Measurements from ENCODE around the gene NDRG3. TPM values are rescaled to one million over a fixed set of nuclear protein-coding genes. Genes with fewer than 3 reads are reported as not detected.
"Not testable (repeated sequence)": the region's sequence is repeated elsewhere in the genome, so short reads cannot be mapped to it uniquely, and the experiment has no call there.

The NDRG3 gene
- total RNA-seq, 1 donor from 2014 or later = 21.3 TPM

DNA sequence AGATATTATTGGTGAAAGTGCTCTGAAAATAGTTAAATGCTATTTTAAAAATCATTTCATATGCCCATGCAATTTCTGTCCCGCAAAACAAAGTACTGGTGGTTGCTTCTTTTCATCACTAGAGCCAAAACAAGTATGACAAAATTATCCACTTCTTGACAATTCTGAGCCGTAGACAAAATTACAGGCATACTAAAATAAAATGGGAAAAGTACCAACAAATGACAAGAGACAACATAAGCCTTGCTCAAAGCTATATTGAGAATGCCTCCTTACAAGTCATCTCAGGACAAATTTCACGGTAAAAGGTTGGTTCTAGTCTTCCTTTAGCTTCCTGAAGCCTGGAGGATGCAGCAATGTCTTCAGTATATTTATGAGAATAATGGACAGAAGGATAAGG lies 28.9 kb downstream of the NDRG3 start:
- peaks cover 5% of the 10 kb centered on the region for H3K36me3 Mint-ChIP-seq (ENCODE audit: low read depth)
- H3K27me3 Mint-ChIP-seq (ENCODE audit: insufficient read depth) = peaks cover 1% of the 10 kb centered on the region
- no peaks in the 10 kb centered on the region for H3K9me3 Mint-ChIP-seq
- no peak overlapping the region for H3K4me3 Mint-ChIP-seq
- H3K4me1 Mint-ChIP-seq (ENCODE audit: low read depth) = peaks cover 14% of the 10 kb centered on the region
- intact Hi-C loops (cut with micrococcal nuclease) = loop anchor here (2.0 kb wide), 1 partner anchor 38 kb away; no protein-coding TSS in a partner anchor
- H3K27ac Mint-ChIP-seq = no peak overlapping the region
- DNase-seq (ENCODE audit: low spot score) = no peak

DNA sequence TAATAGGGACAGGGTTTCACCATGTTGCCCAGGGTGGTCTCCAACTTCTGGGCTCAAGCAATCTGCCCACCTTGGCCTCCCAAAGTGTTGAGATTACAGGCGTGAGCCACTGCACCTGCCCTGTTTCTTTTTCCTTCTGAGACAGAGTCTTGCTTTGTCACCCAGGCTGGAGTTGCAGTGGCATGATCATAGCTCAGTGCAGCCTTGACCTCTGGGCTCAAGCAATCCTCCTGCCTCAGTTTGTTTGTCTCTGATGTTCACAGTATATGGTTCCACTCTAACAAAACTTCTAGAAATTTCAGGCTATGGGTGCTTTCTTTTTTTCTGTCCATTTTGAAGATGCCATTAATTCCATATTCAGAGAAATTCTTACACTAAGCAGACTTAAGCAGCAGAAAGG lies 33.1 kb downstream of the NDRG3 start:
- no peaks in the 10 kb centered on the region for H3K36me3 Mint-ChIP-seq (ENCODE audit: low read depth)
- no peak overlapping the region for H3K27ac Mint-ChIP-seq
- H3K4me1 Mint-ChIP-seq (ENCODE audit: low read depth) = no peaks in the 10 kb centered on the region
- DNase-seq (ENCODE audit: low spot score) = no peak
- no peak overlapping the region for H3K4me3 Mint-ChIP-seq
- no peaks in the 10 kb centered on the region for H3K9me3 Mint-ChIP-seq
- no peaks in the 10 kb centered on the region for H3K27me3 Mint-ChIP-seq (ENCODE audit: insufficient read depth)
- intact Hi-C loops (cut with micrococcal nuclease) = no loop called here

DNA sequence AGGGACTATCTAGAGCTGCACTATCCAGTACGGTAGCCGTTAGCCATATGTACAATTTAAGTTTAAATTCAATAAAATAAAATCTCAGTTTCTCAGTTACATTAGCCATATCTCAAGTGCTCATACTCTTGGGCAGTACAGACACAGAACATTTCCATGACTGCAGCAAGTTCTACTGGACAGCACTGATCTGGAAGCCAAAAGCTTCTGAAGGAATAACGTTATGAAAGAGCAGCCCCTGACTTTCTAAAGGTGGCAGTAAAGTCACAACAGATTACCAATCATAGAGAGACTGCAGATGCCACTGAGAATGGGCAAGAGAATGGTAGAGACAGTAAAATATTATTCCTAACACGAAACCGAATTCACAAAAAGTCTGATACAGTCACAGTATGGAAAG lies 36.8 kb downstream of the NDRG3 start:
- Mint-ChIP-seq H3K4me1 (ENCODE audit: low read depth) (no peaks in the 10 kb centered on the region), H3K4me3 (no peak overlapping the region), H3K27me3 (ENCODE audit: insufficient read depth) (no peaks in the 10 kb centered on the region), H3K9me3 (no peaks in the 10 kb centered on the region), H3K36me3 (ENCODE audit: low read depth) (no peaks in the 10 kb centered on the region), H3K27ac (no peak overlapping the region)
- DNase-seq (ENCODE audit: low spot score) = no peak
- intact Hi-C loops (cut with micrococcal nuclease) = no loop called here

DNA sequence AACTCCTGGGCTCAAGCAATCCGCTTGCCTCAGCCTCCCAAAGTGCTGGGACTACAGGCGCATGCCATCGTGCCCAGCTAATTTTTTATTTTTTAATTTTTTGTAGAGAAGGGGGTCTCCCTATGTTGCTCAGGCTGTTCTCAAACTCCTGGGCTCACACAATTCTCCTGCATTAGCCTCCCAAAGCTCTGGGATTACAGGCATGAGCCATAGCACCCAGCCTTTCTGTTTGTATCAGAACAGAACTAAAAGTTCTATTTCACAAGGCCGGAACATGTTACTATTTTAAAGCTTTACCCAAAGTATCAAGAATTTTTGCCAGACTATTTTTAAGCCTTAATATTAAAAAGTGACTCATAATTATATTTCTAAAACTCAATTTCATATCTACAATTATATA lies 42.4 kb downstream of the NDRG3 start:
- no peak for DNase-seq (ENCODE audit: low spot score)
- H3K27ac Mint-ChIP-seq = no peak overlapping the region
- intact Hi-C loops (cut with micrococcal nuclease) = no loop called here
- H3K4me1 Mint-ChIP-seq (ENCODE audit: low read depth) = no peaks in the 10 kb centered on the region
- H3K27me3 Mint-ChIP-seq (ENCODE audit: insufficient read depth) = no peaks in the 10 kb centered on the region
- H3K9me3 Mint-ChIP-seq = no peaks in the 10 kb centered on the region
- H3K36me3 Mint-ChIP-seq (ENCODE audit: low read depth) = no peaks in the 10 kb centered on the region
- H3K4me3 Mint-ChIP-seq = no peak overlapping the region

DNA sequence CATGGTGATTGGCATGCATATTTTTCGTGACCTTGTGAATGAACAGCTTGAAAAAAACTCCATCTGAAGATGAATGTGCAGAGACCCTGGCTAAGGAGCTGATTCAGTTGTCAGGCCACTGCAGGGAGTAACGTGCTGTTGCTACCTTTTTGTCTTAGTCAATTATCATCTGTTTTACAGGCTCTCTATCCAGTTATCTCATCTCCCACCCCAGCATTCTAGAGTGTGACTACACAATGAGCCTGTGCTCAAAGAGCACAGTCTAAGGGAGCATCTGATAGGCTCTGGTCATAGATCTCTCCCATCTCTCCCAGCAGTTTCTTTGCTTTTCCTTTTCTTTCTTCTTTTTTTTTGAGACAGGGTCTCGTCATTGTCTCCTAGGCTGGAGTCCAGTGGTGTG lies 45.5 kb downstream of the NDRG3 start:
- Mint-ChIP-seq H3K4me3 (no peak overlapping the region), H3K27ac (no peak overlapping the region), H3K9me3 (no peaks in the 10 kb centered on the region), H3K36me3 (ENCODE audit: low read depth) (peaks cover 3% of the 10 kb centered on the region), H3K4me1 (ENCODE audit: low read depth) (no peaks in the 10 kb centered on the region), H3K27me3 (ENCODE audit: insufficient read depth) (no peaks in the 10 kb centered on the region)
- intact Hi-C loops (cut with micrococcal nuclease) = no loop called here
- DNase-seq (ENCODE audit: low spot score) = no peak

DNA sequence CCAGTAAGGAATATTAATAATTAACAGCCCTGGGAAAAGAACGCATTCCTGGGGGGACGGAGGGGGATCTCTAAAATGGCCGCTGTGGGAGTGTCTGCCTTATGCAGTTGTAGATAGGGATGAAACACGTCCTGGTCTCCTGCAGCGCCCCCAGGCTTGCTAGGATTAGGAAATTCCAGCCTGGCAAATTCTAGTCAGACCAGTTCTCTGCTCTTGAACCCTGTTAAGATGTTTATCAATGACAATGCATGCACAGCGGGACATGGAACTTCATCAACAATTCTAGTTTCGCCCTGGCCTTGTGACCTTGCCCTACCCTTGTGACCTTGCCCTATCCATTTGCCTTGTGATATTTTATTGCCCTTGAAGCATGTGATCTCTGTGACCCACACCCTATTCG lies 50.4 kb downstream of the NDRG3 start:
- intact Hi-C loops (cut with micrococcal nuclease); H3K4me1 Mint-ChIP-seq (ENCODE audit: low read depth); H3K9me3 Mint-ChIP-seq; H3K36me3 Mint-ChIP-seq (ENCODE audit: low read depth); H3K27ac Mint-ChIP-seq; DNase-seq (ENCODE audit: low spot score); H3K4me3 Mint-ChIP-seq; H3K27me3 Mint-ChIP-seq (ENCODE audit: insufficient read depth): not testable (repeated sequence)

DNA sequence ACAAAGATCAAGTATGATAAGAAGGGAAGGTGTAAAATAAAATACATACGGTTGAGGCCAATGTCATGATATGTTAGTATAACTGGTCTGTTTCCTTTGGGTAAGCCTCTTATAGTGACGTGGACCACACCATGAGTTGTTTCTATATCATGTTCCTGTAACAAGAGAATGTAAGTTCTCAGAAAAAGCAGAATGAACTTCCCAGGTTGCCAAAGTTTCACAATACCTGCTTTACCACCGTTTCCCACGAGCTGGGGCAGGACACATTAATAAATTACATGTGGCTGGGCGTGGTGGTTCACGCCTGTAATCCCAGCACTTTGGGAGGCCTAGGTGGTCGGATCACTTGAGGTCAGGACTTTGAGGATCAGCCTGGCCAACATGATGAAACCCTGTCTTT lies 57.3 kb downstream of the NDRG3 start:
- Mint-ChIP-seq H3K4me1 (ENCODE audit: low read depth) (no peaks in the 10 kb centered on the region), H3K36me3 (ENCODE audit: low read depth) (peaks cover 2% of the 10 kb centered on the region), H3K4me3 (no peak overlapping the region), H3K27ac (no peak overlapping the region), H3K27me3 (ENCODE audit: insufficient read depth) (no peaks in the 10 kb centered on the region), H3K9me3 (no peaks in the 10 kb centered on the region)
- no peak for DNase-seq (ENCODE audit: low spot score)
- intact Hi-C loops (cut with micrococcal nuclease) = no loop called here

DNA sequence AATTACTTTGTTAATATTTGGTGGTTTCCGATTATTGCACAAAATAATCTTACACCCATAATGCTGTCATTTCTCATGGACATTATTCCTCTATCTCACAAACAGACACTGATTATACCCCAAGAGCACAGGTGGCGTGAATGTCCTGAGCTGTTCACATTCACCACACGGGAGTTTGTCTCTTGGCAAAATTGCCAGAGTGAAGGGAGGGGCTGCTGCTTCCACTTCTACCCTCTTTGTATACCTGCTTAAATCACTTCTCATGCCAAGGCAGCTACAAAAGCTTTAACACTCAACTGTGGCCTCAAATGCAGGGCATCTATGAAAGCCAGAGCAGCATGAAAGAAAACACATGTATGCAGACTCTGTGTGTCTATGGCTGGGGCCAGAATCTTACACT lies 58.0 kb downstream of the NDRG3 start:
- no peak for DNase-seq (ENCODE audit: low spot score)
- H3K27me3 Mint-ChIP-seq (ENCODE audit: insufficient read depth) = no peaks in the 10 kb centered on the region
- intact Hi-C loops (cut with micrococcal nuclease) = no loop called here
- H3K4me3 Mint-ChIP-seq = no peak overlapping the region
- H3K4me1 Mint-ChIP-seq (ENCODE audit: low read depth) = no peaks in the 10 kb centered on the region
- H3K27ac Mint-ChIP-seq = no peak overlapping the region
- H3K36me3 Mint-ChIP-seq (ENCODE audit: low read depth) = peaks cover 2% of the 10 kb centered on the region
- H3K9me3 Mint-ChIP-seq = no peaks in the 10 kb centered on the region

DNA sequence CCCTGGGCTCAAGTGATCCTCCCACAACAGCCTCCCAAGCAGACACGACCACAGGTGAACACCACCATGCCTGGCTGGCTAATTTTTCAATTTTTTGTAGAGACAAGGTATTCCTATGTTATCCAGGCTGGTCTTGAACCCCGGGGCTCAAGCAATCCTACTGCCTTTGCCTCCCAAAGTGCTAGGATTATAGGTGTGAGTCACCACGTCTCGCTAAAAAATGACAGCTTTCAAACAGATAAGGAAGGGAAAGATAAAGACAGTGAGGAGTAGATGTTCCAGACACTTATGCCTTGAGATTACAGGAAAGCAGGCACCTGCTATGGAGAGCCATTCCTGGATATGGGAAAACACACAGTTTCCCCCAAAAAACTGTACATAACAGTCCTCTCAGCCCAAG lies 58.9 kb downstream of the NDRG3 start:
- no peaks in the 10 kb centered on the region for H3K4me1 Mint-ChIP-seq (ENCODE audit: low read depth)
- no peak overlapping the region for H3K27ac Mint-ChIP-seq
- H3K4me3 Mint-ChIP-seq = no peak overlapping the region
- H3K27me3 Mint-ChIP-seq (ENCODE audit: insufficient read depth) = no peaks in the 10 kb centered on the region
- H3K36me3 Mint-ChIP-seq (ENCODE audit: low read depth) = peaks cover 4% of the 10 kb centered on the region
- no peaks in the 10 kb centered on the region for H3K9me3 Mint-ChIP-seq
- intact Hi-C loops (cut with micrococcal nuclease) = no loop called here
- DNase-seq (ENCODE audit: low spot score) = no peak

DNA sequence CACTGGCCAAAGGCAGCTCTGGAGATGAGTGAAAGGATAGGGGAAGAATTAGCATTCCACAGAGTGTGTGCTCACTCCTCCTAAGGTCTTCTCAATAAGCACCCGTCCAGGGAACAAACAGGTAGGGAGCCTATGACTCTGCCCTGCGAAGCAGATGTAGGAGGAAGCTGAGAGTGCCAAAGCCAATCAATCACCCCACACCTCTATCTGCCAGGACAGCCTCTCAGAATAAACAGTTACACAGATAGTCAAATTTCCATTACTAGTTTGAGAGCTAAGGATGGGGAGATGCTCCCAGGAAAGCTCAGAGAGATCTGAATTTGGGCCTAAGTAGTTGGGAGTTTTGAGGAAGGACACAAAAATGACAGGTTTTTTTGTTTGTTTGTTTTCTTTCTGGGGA lies 59.4 kb downstream of the NDRG3 start:
- Mint-ChIP-seq H3K9me3 (no peaks in the 10 kb centered on the region), H3K4me3 (no peak overlapping the region), H3K36me3 (ENCODE audit: low read depth) (peaks cover 4% of the 10 kb centered on the region), H3K27ac (no peak overlapping the region), H3K4me1 (ENCODE audit: low read depth) (no peaks in the 10 kb centered on the region), H3K27me3 (ENCODE audit: insufficient read depth) (no peaks in the 10 kb centered on the region)
- no peak for DNase-seq (ENCODE audit: low spot score)
- intact Hi-C loops (cut with micrococcal nuclease) = no loop called here

DNA sequence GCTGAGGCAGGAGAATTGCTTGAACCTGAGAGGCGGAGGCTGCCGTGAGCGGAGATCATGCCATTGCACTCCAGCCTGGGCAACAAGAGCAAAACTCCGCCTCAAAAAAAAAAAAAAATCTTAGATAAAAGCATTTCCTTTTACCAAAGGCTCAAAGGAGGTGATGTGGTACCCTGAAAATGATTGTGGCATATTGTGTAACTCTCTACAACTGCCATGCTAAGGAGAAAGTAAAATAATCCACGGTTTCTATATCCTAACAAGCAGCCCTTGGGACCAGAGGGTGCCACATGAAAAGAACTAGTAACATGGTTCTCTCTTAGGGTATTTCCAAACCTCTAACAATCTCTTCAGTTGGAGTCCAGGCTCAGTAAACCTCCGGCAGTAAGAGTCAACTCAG lies 61.1 kb downstream of the NDRG3 start:
- Mint-ChIP-seq H3K4me1 (ENCODE audit: low read depth) (no peaks in the 10 kb centered on the region), H3K27me3 (ENCODE audit: insufficient read depth) (no peaks in the 10 kb centered on the region), H3K4me3 (no peak overlapping the region), H3K27ac (no peak overlapping the region), H3K36me3 (ENCODE audit: low read depth) (peaks cover 6% of the 10 kb centered on the region), H3K9me3 (no peaks in the 10 kb centered on the region)
- intact Hi-C loops (cut with micrococcal nuclease) = no loop called here
- no peak for DNase-seq (ENCODE audit: low spot score)

DNA sequence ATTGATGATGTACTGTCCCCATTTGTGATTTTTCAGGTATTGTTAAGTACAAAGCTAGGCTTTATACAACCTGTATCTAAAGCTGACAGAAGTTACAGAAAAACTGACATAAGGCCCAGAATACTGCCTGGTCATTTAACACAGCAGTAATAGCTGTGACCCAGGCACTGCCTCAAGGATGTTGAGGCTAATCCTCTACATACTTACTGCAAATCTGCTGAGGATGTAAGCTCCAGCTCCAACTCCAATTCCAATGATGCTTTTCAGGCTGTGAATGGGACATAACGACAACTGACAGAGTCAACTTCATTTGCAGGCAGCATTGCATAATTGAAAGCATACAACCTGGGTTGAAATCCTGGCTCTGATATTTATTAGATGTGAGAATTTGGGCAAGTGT lies 63.6 kb downstream of the NDRG3 start:
- no peaks in the 10 kb centered on the region for H3K27me3 Mint-ChIP-seq (ENCODE audit: insufficient read depth)
- no peaks in the 10 kb centered on the region for H3K4me1 Mint-ChIP-seq (ENCODE audit: low read depth)
- DNase-seq (ENCODE audit: low spot score) = no peak
- H3K4me3 Mint-ChIP-seq = no peak overlapping the region
- H3K36me3 Mint-ChIP-seq (ENCODE audit: low read depth) = peaks cover 10% of the 10 kb centered on the region
- no peaks in the 10 kb centered on the region for H3K9me3 Mint-ChIP-seq
- intact Hi-C loops (cut with micrococcal nuclease) = no loop called here
- no peak overlapping the region for H3K27ac Mint-ChIP-seq

DNA sequence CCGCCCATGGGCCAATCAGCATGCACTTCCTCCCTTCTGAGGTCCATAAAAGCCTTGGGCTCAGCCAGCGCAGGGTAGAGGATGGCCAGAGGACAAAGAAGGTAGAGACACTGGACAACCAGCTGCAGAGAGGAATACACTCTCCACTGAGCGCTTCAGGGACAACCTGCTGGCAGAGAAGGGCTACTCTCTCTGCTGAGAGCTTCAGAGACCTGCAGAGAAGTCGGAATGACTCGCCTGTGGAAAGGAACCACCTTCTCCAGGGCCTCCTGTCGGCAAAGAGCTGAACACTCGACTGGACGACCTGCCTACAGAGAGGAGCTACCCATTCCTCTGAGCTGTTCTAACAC lies 68.5 kb downstream of the NDRG3 start:
- Mint-ChIP-seq H3K4me3 (no peak overlapping the region), H3K9me3 (no peaks in the 10 kb centered on the region), H3K27me3 (ENCODE audit: insufficient read depth) (no peaks in the 10 kb centered on the region), H3K27ac (no peak overlapping the region), H3K36me3 (ENCODE audit: low read depth) (peaks cover 9% of the 10 kb centered on the region), H3K4me1 (ENCODE audit: low read depth) (no peaks in the 10 kb centered on the region)
- no peak for DNase-seq (ENCODE audit: low spot score)
- intact Hi-C loops (cut with micrococcal nuclease) = no loop called here

DNA sequence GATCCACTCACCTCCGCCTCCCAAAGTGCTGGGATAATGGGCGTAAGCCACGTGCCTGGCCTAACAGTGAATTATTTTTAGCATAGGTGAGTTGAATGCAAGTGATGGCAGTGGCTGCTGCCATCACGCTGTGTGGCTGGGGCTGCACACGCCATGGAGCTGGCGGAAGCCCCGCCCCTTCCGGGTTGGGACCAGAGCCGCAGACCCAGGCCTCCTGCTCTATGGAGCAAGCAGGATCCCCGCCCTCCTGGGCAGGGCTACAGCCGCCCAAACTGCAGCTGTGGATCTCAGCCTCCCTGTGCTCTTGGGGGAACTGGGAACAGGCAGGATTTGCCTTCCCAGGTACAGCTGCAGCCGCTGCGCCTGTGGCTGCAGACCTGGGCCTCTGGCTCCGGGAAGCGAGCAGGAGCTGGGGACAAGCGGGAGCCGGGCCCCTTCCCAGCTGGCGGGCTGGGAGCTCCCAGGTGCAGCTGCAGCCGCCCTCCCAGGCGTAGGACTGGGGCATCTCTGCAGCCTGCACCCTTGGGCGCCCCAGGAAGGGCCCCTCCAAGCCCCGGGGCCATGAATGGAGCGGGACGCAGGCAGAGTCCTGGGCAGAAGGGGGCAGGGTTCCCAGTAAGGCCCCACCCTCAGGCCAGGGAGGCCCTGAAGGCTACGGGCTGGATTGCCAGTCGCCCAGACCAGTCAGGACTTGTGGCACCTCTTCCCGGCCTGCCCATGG lies 69.0 kb downstream of the NDRG3 start:
- peaks cover 8% of the 10 kb centered on the region for H3K36me3 Mint-ChIP-seq (ENCODE audit: low read depth)
- H3K27me3 Mint-ChIP-seq (ENCODE audit: insufficient read depth) = peaks cover 1% of the 10 kb centered on the region
- DNase-seq (ENCODE audit: low spot score) = no peak
- no peaks in the 10 kb centered on the region for H3K9me3 Mint-ChIP-seq
- H3K4me1 Mint-ChIP-seq (ENCODE audit: low read depth) = no peaks in the 10 kb centered on the region
- no peak overlapping the region for H3K4me3 Mint-ChIP-seq
- no peak overlapping the region for H3K27ac Mint-ChIP-seq
- intact Hi-C loops (cut with micrococcal nuclease) = no loop called here

Data from activated T-helper 1 cell treated with anti-CD3 and anti-CD28 coated beads, Interleukin-12 subunit alpha, Interleukin-12 subunit beta, Interleukin-2, Interleukin-4 antibody, amounts not matched to agents 30 ng/mL and 10 ng/mL and 1 ng/mL, durations not matched to agents 14 hours and 24 hours and 36 hours (primary cell).